PC-9 (cell line): Measurements from ENCODE around the gene CRADD. TPM values are rescaled to one million over a fixed set of nuclear protein-coding genes. Genes with fewer than 3 reads are reported as not detected.
A peak's percentile ranks its signal among the peaks of the same experiment; 100 is the strongest.

Source experiments
- BruUV-seq: library from RNA; stranded (reverse); fragments of 400-500 nt; replicated peaks from 2 replicates; lab custom pipeline; 2021; lab: Mats Ljungman, UMichigan
- CTCF ChIA-PET: fragments of 300-600 bp; sonication (Branson Sonifier 250); formaldehyde crosslinking; loops from one replicate; lab custom pipeline; 2022; ENCODE audit warnings: antibody characterized with exemption; lab: Charles Lee
- POLR2A ChIA-PET: fragments of 300-600 bp; sonication (Branson Sonifier 250); formaldehyde crosslinking; loops from one replicate; lab custom pipeline; 2022; ENCODE audit warnings: antibody characterized with exemption; ENCODE audit not compliant: unreplicated experiment; lab: Charles Lee
- DNase-seq, 2 experiments: peaks; one replicate each; pipeline versions ENCODE4 v3.0.0 to v3.0.0-alpha.2; 2015 to 2022; ENCODE audit warnings: mixed read lengths in 1 of 2
- H2AFZ ChIP-seq: fragments of 200-600 bp; sonication (generic); 2 replicates; pipeline ENCODE4 v1.8.1; 2017; ENCODE audit warnings: antibody characterized with exemption
- H3F3A ChIP-seq: fragments of 200-600 bp; sonication (generic); 2 replicates; pipeline ENCODE4 v1.8.1; 2017; ENCODE audit warnings: antibody characterized with exemption, mild to moderate bottlenecking, low read depth; ENCODE audit not compliant: insufficient read depth
- H3K27ac ChIP-seq: fragments of 200-600 bp; sonication (generic); 2 replicates; pipeline ENCODE4 v1.6.1; 2016; ENCODE audit warnings: mixed run types
- H3K27me3 ChIP-seq: fragments of 200-600 bp; sonication (generic); 2 replicates; pipeline ENCODE4 v1.6.1; 2016; ENCODE audit warnings: low read depth, mixed run types; ENCODE audit not compliant: insufficient read depth
- H3K36me3 ChIP-seq: fragments of 200-600 bp; sonication (generic); 2 replicates; pipeline ENCODE4 v1.6.1; 2016; ENCODE audit warnings: low read depth, mixed run types
- H3K4me1 ChIP-seq: fragments of 200-600 bp; sonication (generic); replicated peaks from 2 replicates; pipeline ENCODE4 v1.6.1; 2016; ENCODE audit warnings: mixed run types; ENCODE audit not compliant: insufficient read depth
- H3K4me2 ChIP-seq: fragments of 200-600 bp; sonication (generic); 2 replicates; pipeline ENCODE4 v1.6.1; 2017; ENCODE audit warnings: mixed run types
- H3K4me3 ChIP-seq: fragments of 200-600 bp; sonication (generic); 2 replicates; pipeline ENCODE4 v1.6.1; 2016; ENCODE audit warnings: mixed run types
- H3K79me2 ChIP-seq: fragments of 200-600 bp; sonication (generic); 2 replicates; pipeline ENCODE4 v1.6.1; 2017; ENCODE audit warnings: low read depth, mixed run types
- H3K9me2 ChIP-seq: fragments of 200-600 bp; sonication (generic); 2 replicates; pipeline ENCODE4 v1.8.1; 2017; ENCODE audit warnings: mild to moderate bottlenecking; ENCODE audit not compliant: insufficient read depth
- H3K9me3 ChIP-seq: fragments of 200-600 bp; sonication (generic); 2 replicates; pipeline ENCODE4 v1.8.1; 2016; ENCODE audit warnings: low read depth; ENCODE audit not compliant: insufficient read depth
- H4K20me1 ChIP-seq: fragments of 200-600 bp; sonication (generic); 2 replicates; pipeline ENCODE4 v1.8.1; 2017; ENCODE audit not compliant: insufficient read depth
- EZH2 ChIP-seq: fragments of 200-600 bp; sonication (generic); IDR thresholded peaks from 2 replicates; pipeline ENCODE4 v1.8.0; 2017; ENCODE audit warnings: antibody characterized with exemption, low read depth
- intact Hi-C: fragments of 100-400 bp; cut with micrococcal nuclease; formaldehyde crosslinking; loops from one replicate; pipeline ENCODE4 v1.10.0; 2022; ENCODE audit not compliant: unreplicated experiment
- total RNA-seq: library from RNA; stranded (reverse); gene quantifications from 2 replicates; pipeline ENCODE4 v1.2.3, GENCODE V29; 2021
- TF ChIP-seq, protein P1 (sequence below): fragments of 200-600 bp; sonication (generic); conservative IDR thresholded peaks from 2 replicates; pipeline ENCODE4 v1.6.1; 2017; ENCODE audit warnings: mixed run types, antibody characterized with exemption, mild to moderate bottlenecking, moderate library complexity

Gene CRADD
- total RNA-seq, 1 experiment from 2014 or later: 7.6 TPM

DNA sequence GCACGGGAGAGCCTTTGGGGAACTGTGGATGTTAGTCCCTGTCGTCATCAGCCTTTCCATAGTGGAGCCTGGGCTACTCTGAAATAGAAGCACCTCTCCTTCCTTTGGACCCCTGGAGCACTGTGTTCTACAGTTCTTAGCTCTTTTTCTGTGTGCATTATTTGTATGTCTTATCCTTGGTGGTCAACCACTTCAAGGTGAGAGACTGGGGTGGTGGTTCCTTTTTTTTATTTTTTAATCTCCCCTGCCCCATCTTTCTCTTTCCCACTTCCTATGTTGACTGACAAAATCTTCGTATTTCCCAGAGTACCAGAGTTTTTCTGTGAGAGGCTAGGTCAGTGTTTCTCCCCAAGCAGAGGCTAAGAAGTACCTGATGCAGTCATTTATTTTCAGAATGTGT is 111.7 kb downstream of the CRADD start:
- H3K9me2 ChIP-seq: no peaks in the 10 kb centered on the region
- BruUV-seq: no TSS peak
- H3K79me2 ChIP-seq: no peaks in the 10 kb centered on the region
- no peak overlapping the region for H3K27ac ChIP-seq
- H3K27me3 ChIP-seq: no peaks in the 10 kb centered on the region
- H3K9me3 ChIP-seq: 0 out of 2 replicates have a peak, but pooled peaks cover 7% of the 10 kb centered on the region
- no peak for DNase-seq
- H2AFZ ChIP-seq: no peak overlapping the region
- ChIA-PET POLR2A (no interaction called here), CTCF (no interaction called here)
- no peak overlapping the region for H3K4me3 ChIP-seq
- no peak for TF ChIP-seq EZH2
- TF ChIP-seq, protein P1, sequence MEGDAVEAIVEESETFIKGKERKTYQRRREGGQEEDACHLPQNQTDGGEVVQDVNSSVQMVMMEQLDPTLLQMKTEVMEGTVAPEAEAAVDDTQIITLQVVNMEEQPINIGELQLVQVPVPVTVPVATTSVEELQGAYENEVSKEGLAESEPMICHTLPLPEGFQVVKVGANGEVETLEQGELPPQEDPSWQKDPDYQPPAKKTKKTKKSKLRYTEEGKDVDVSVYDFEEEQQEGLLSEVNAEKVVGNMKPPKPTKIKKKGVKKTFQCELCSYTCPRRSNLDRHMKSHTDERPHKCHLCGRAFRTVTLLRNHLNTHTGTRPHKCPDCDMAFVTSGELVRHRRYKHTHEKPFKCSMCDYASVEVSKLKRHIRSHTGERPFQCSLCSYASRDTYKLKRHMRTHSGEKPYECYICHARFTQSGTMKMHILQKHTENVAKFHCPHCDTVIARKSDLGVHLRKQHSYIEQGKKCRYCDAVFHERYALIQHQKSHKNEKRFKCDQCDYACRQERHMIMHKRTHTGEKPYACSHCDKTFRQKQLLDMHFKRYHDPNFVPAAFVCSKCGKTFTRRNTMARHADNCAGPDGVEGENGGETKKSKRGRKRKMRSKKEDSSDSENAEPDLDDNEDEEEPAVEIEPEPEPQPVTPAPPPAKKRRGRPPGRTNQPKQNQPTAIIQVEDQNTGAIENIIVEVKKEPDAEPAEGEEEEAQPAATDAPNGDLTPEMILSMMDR: no peak
- H4K20me1 ChIP-seq: no peaks in the 10 kb centered on the region
- H3K4me1 ChIP-seq: peaks cover 55% of the 10 kb centered on the region
- no peaks in the 10 kb centered on the region for H3K36me3 ChIP-seq
- H3F3A ChIP-seq: peaks cover 28% of the 10 kb centered on the region
- H3K4me2 ChIP-seq: no peak overlapping the region
- intact Hi-C loops: loop anchor here (5.0 kb wide), 1 partner anchor 98 kb away; no protein-coding TSS in a partner anchor

DNA sequence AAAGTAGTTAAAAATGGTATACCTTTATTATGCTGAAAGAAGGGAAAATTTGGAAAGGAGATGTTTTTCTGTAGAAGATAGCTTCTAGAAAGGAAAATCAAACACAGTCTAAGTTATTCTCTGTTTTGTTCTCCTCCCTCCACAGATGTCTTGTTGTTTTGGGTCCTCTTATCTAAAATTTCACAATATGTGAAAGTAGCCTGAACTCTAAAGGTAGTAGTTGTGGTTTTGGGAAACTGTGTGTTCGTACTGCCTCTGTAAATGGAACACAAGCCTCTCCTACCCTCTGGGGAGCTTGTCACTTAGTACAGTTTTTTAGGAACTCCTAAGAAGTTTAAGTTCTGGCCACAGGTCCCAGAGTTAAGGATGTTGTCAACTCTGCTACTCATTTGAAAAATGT is 112.6 kb downstream of the CRADD start:
- Histone ChIP-seq H3K36me3 (no peaks in the 10 kb centered on the region), H2AFZ (no peak overlapping the region; the same call in 1 of the 2 replicates), H3K27me3 (no peaks in the 10 kb centered on the region), H4K20me1 (no peaks in the 10 kb centered on the region), H3K4me2 (no peak overlapping the region), H3K79me2 (no peaks in the 10 kb centered on the region), H3K4me1 (peaks cover 46% of the 10 kb centered on the region), H3K27ac (no peak overlapping the region), H3K9me3 (0 out of 2 replicates have a peak, but pooled peaks cover 7% of the 10 kb centered on the region), H3K9me2 (no peaks in the 10 kb centered on the region), H3K4me3 (no peak overlapping the region), H3F3A (peaks cover 19% of the 10 kb centered on the region)
- no TSS peak for BruUV-seq
- intact Hi-C loops: loop anchor here (5.0 kb wide), 1 partner anchor 98 kb away; no protein-coding TSS in a partner anchor
- CTCF ChIA-PET: no interaction called here
- TF ChIP-seq EZH2: no peak
- TF ChIP-seq, protein P1: no peak
- DNase-seq: no peak
- POLR2A ChIA-PET: interaction anchor here (0.6 to 0.7 kb wide), 3 partner anchors 39 to 159 kb away, joined by 3 to 7 read pairs (median 7); no protein-coding TSS in a partner anchor

DNA sequence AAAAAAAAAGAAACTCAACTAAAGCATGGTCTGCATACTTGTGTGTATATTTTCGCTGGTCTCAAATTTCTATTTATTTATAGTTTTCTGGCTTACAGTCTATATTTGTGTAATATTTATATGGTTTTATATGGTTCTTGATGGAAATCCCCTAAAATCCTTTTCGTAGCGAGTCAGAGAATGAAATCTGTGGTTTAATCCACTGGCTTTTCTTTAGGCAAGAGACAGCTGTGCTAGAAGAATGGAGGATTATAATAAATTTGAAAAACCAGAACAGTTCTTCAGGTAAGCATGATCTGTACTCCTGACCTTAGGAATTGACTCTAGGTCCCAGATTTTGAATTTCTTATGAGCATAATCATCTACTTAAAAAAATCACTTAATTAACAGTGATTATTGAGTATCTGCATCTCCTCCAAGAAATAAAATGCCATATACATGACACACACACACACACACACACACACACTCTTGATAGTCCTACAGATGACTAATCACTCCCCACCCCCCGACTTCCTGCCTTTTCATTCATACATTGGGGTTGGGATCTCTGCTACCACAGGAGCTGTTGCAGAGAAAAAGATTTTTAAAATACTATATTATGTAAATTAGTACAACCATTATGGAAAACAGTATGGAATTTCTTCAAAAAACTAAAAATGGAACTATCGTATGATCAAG is 113.4 kb downstream of the CRADD start:
- no peaks in the 10 kb centered on the region for H3K9me2 ChIP-seq
- H3K4me2 ChIP-seq: 0 out of 2 replicates have a peak overlapping the region, but pooled peaks have one; percentile 18
- TF ChIP-seq EZH2: no peak
- TF ChIP-seq, protein P1: no peak
- H3K27me3 ChIP-seq: no peaks in the 10 kb centered on the region
- H3F3A ChIP-seq: peaks cover 12% of the 10 kb centered on the region
- BruUV-seq: no TSS peak
- H3K4me1 ChIP-seq: peaks cover 38% of the 10 kb centered on the region
- H3K36me3 ChIP-seq: no peaks in the 10 kb centered on the region
- H3K4me3 ChIP-seq: no peak overlapping the region
- peak; percentile 39 to 44 for DNase-seq
- no peak overlapping the region for H3K27ac ChIP-seq
- ChIA-PET CTCF (interaction anchor here (0.6 kb wide), 1 partner anchor 110 kb away, joined by 3 read pairs; no protein-coding TSS in a partner anchor), POLR2A (interaction anchor here (0.6 kb wide), 1 partner anchor 310 kb away, joined by 4 read pairs; no protein-coding TSS in a partner anchor)
- no peaks in the 10 kb centered on the region for H3K79me2 ChIP-seq
- no peaks in the 10 kb centered on the region for H4K20me1 ChIP-seq
- no peak overlapping the region for H2AFZ ChIP-seq
- intact Hi-C loops: no loop called here
- H3K9me3 ChIP-seq: 0 out of 2 replicates have a peak, but pooled peaks cover 7% of the 10 kb centered on the region
